Esophagus squamous epithelium (tissue), 4 donors: ENCODE measurements around the gene EPG5.

Experiments used
- POLR2A ChIP-seq, 4 donors: fragments of 450-650 bp; IDR thresholded peaks; one replicate each; pipeline ENCODE4 v1.6.1; 2017; ENCODE audit warnings: antibody characterized with exemption in 4 of 4, mild to moderate bottlenecking in 4 of 4, moderate library complexity in 3 of 4
- TF ChIP-seq, protein P1 (sequence below), 6 experiments: fragments of 450-650 bp in 4 of 6; fragments of 200-600 bp in 2 of 6; sonication (generic) in 2 of 6; IDR thresholded peaks; one replicate each; pipeline ENCODE4 v1.5.1; 2016 to 2019; ENCODE audit warnings: antibody characterized with exemption in 6 of 6, mild to moderate bottlenecking in 4 of 6, moderate library complexity in 4 of 6

DNA sequence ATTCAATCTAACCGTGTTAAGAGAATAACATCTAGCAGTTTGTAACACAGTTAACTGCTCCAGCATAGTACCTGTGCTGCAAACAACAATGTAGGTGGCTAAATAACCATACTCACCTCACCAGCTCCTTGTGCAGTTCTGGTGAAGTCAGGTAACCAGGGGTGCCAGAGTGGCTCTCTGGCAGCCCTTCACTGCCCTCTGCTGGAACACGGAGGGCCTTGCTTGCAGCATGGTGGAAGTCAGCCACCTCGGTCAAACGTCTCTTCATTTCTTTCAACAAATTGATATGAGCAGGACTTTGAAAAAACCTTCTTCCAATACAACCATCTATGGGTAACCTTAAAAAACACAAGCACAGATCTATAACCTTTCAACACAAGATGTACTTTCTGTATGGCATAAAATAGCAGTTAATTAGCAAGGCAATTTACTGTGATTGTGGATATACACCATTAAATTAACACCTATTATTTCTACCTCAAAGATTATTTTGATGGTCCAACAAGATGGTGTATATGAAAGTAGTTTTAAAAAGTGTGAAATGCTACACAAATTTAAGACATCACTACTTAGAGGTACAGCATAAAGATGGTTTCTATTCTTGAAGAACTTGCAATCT lies 56.6 kb downstream of the EPG5 start:
- TF ChIP-seq, protein P1, sequence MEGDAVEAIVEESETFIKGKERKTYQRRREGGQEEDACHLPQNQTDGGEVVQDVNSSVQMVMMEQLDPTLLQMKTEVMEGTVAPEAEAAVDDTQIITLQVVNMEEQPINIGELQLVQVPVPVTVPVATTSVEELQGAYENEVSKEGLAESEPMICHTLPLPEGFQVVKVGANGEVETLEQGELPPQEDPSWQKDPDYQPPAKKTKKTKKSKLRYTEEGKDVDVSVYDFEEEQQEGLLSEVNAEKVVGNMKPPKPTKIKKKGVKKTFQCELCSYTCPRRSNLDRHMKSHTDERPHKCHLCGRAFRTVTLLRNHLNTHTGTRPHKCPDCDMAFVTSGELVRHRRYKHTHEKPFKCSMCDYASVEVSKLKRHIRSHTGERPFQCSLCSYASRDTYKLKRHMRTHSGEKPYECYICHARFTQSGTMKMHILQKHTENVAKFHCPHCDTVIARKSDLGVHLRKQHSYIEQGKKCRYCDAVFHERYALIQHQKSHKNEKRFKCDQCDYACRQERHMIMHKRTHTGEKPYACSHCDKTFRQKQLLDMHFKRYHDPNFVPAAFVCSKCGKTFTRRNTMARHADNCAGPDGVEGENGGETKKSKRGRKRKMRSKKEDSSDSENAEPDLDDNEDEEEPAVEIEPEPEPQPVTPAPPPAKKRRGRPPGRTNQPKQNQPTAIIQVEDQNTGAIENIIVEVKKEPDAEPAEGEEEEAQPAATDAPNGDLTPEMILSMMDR (IDR thresholded peaks at IDR 0.05) = peak in 5 of 6 experiments; percentile 44 to 75 (median 50)
- no peak for TF ChIP-seq POLR2A (IDR thresholded peaks at IDR 0.05)
